SK-N-SH treated with all-trans-retinoic acid at 6 μM for 48 hours (cell line): ENCODE results near the gene CAPN10.

Experiments
- ARNTL ChIP-seq: fragments of 450-650 bp; formaldehyde crosslinking; IDR thresholded peaks from 2 replicates; pipeline ENCODE4 v1.5.0; 2020; ENCODE audit warnings: low read depth, mild to moderate bottlenecking, moderate library complexity, borderline replicate concordance
- BACH2 ChIP-seq: fragments of 250-450 bp; sonication (Bioruptor Pico); IDR thresholded peaks from 2 replicates; pipeline ENCODE4 v1.9.0; 2021; ENCODE audit warnings: mild to moderate bottlenecking, borderline replicate concordance
- CSRNP3 ChIP-seq: fragments of 250-450 bp; sonication (Bioruptor Pico); IDR thresholded peaks from 2 replicates; pipeline ENCODE4 v1.5.1; 2021; ENCODE audit warnings: mild to moderate bottlenecking, moderate library complexity
- GLIS3 ChIP-seq: fragments of 250-450 bp; sonication (Bioruptor Pico); IDR thresholded peaks from 2 replicates; pipeline ENCODE4 v1.5.0; 2020; ENCODE audit warnings: mild to moderate bottlenecking, moderate library complexity
- PATZ1 ChIP-seq: fragments of 250-450 bp; sonication (Bioruptor Pico); IDR thresholded peaks from 2 replicates; pipeline ENCODE4 v1.8.0; 2020; ENCODE audit warnings: mild to moderate bottlenecking, moderate library complexity, borderline replicate concordance
- PPARA ChIP-seq: fragments of 250-450 bp; sonication (Bioruptor Pico); IDR thresholded peaks from 2 replicates; pipeline ENCODE4 v1.5.0; 2020; ENCODE audit warnings: mild to moderate bottlenecking, borderline replicate concordance
- SNAI2 ChIP-seq: fragments of 250-450 bp; sonication (Bioruptor Pico); IDR thresholded peaks from 2 replicates; pipeline ENCODE4 v1.5.0; 2020; ENCODE audit warnings: mild to moderate bottlenecking, moderate library complexity
- TCF4 ChIP-seq: fragments of 250-450 bp; sonication (Bioruptor Pico); IDR thresholded peaks from 2 replicates; pipeline ENCODE4 v1.8.0; 2021; ENCODE audit warnings: mild to moderate bottlenecking, moderate library complexity, borderline replicate concordance
- TOX ChIP-seq: fragments of 250-450 bp; sonication (Bioruptor Pico); IDR thresholded peaks from 2 replicates; pipeline ENCODE4 v1.8.0; 2021; ENCODE audit warnings: mild to moderate bottlenecking, moderate library complexity, borderline replicate concordance
- ZFP3 ChIP-seq: fragments of 250-450 bp; sonication (Bioruptor Pico); IDR thresholded peaks from 2 replicates; pipeline ENCODE4 v1.5.0; 2020; ENCODE audit warnings: mild to moderate bottlenecking, moderate library complexity
- ZFP30 ChIP-seq: fragments of 450-650 bp; formaldehyde crosslinking; IDR thresholded peaks from 2 replicates; pipeline ENCODE4 v1.5.0; 2022; ENCODE audit warnings: mild to moderate bottlenecking, moderate library complexity
- ZNF565 ChIP-seq: fragments of 450-650 bp; formaldehyde crosslinking; conservative IDR thresholded peaks from 2 replicates; pipeline ENCODE4 v1.5.0; 2020; ENCODE audit warnings: low read depth, mild to moderate bottlenecking, moderate library complexity

DNA sequence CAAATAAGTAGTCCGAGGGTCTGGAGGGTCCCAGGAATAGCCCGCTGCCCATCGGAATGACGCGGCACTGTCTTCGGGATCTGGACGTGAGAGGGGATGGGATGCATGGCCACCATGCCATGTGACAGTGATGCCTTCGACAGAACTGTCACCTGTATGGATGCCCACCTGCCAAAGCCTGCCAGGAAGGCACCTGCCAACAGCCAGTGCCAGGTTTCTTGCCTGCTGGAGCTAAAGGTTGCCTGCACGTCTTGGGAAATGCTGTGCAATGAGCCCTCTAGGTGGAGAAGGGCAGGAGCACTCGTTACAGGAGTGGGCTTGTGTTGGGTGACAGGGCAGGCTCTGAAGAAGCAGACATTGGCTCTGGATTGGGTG is 59.3 kb downstream of the CAPN10 start:
- TF ChIP-seq GLIS3 (CRISPR knock-in tag) = no peak
- TF ChIP-seq ARNTL (CRISPR knock-in tag) = no peak
- no peak for TF ChIP-seq CSRNP3 (CRISPR knock-in tag)
- TF ChIP-seq ZNF565 (CRISPR knock-in tag) = no peak
- TF ChIP-seq PATZ1 (CRISPR knock-in tag) = no peak
- TF ChIP-seq TOX (CRISPR knock-in tag) = no peak
- no peak for TF ChIP-seq PPARA (CRISPR knock-in tag)
- TF ChIP-seq SNAI2 = no peak
- TF ChIP-seq BACH2 = no peak
- no peak for TF ChIP-seq TCF4 (CRISPR knock-in tag)
- no peak for TF ChIP-seq ZFP3 (CRISPR knock-in tag)
- TF ChIP-seq ZFP30 (CRISPR knock-in tag) = no peak
